ENCODE data around the gene TMEM214.

TMEM214 gene, protein sequence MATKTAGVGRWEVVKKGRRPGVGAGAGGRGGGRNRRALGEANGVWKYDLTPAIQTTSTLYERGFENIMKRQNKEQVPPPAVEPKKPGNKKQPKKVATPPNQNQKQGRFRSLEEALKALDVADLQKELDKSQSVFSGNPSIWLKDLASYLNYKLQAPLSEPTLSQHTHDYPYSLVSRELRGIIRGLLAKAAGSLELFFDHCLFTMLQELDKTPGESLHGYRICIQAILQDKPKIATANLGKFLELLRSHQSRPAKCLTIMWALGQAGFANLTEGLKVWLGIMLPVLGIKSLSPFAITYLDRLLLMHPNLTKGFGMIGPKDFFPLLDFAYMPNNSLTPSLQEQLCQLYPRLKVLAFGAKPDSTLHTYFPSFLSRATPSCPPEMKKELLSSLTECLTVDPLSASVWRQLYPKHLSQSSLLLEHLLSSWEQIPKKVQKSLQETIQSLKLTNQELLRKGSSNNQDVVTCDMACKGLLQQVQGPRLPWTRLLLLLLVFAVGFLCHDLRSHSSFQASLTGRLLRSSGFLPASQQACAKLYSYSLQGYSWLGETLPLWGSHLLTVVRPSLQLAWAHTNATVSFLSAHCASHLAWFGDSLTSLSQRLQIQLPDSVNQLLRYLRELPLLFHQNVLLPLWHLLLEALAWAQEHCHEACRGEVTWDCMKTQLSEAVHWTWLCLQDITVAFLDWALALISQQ

DNA sequence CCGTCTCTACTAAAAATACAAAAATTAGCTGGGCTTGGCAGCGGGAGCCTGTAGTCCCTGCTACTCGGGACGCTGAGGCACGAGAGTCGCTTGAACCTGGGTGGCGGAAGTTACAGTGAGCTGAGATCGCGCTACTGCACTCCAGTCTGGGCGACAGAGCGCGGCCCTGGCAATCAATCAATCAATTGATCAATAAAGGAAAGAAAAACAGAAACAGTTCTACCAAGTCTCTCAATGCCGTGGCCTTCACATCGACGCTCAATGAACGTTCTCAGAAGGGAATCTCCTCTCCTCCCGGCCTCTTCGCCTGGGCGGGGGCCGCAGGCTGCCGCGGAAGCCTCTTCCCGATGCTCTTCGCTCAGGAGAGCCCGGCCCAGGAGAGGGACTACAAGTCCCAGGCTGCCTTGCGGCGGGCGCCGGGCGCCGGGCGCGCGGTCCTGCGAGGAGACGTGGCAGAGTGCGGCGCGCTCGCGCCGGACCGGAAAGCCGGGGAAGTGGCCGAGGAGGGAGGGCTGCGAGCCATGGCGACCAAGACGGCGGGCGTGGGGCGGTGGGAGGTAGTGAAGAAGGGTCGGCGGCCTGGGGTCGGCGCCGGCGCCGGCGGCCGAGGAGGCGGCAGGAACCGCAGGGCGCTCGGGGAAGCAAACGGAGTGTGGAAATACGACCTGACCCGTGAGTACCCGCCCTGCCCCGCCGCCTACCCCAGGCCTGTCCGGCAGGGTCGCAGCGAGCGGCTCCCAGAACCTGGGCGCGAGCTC lies at the start of gene TMEM214:
Gene TMEM214, plus strand, starts transcription at position 471 of the 758 bp plus-strand sequence. Its CDS starts 51 bp downstream, at position 522.
- peak; percentile 80 to 81 for DNase-seq

DNA sequence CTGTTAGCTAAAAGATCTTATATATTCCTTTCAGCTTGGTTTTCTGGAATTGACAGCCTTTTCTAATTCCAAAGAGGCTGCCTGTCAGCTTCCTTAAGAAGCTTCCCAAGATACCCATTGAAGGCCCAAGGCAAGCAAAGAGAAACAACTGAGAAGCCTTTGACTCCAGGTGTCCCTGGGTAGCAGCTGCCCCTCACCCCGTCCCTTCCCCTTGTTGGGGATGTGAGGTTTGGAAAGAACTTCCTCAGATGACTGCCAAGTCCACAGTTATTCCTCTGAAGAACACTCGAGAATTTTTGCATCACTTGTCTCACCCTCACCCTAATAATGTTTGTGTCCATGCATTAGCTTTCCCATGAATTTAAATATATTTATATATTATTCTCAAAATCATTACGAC lies 49.0 kb upstream of the TMEM214 start:
- DNase-seq: no peak

DNA sequence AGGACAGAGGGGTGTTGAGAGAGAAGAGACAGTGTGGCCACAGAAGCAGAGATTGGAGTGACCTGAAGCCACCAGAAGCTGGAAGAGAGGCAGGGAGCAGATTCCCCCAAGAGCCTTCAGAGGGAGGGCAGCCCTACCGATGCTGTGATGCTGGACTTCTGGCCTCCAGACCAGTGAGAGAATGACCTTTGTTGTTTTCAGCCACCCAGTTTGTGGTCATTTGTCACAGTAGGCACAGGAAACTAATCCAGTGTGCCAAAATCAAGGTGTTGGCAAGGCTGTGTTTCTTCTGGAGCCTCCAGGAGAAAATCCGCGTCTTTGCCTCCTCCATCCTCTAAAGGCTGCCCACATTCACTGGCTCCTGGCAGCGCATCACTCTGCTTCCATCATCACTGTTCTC lies 47.0 kb upstream of the TMEM214 start:
- DNase-seq: no peak

DNA sequence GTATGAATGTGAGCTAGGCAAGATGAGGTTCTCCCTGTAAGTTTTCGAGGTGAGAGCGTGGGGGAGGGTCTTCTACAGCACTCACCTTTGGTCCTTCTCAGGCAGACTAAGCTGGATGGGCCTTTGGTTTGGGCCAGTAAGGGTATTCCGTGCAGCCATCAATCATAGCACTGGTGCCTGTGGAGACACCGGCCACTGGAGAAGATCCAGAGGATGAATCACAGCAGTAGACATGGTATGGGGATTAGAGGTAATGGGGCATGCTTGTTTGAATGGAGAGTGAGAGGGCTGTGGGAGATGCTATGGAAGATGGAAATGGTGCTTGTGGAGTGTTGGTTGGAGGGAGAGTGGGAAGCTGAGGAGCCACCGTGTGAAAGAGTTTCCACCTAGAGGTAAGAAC lies 46.2 kb upstream of the TMEM214 start:
- no peak for DNase-seq

DNA sequence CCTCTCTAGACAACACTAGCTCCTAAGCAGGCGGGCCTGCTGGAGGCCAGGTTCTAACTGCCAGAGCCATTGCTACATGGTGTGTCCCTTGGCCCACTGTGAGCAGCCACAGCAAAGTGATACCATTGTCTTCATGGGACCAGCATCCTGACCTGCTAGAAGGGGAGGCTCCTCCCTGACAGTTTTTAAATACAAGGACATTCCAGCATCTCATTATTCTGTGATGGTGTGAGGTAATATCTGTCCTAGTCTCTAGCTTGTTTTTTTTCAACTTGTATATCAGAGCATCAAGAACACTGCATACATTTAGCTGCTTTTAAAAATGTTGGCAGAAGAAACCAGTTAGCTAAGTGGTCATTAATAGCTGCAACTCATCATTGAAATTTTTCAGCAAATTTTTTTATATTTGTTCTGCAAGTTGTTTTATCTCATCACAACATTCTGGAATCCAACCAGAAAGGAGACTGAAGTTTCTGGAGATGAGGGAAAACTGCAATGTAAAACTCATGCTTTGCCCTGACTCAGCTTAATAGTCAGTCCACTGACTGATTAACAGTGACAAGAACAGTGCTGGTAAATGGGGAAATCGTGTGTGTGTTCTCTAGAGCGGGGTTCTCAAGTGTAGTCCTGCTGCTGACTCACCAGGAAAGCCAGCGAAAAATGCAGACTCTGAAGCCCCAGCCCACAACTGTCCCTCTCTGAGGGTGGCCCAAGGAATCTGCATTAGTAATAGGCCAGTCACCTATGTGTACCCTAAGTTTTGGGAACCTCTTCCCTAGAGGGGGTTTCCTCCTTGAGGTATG lies 44.5 kb upstream of the TMEM214 start:
- no peak for DNase-seq

DNA sequence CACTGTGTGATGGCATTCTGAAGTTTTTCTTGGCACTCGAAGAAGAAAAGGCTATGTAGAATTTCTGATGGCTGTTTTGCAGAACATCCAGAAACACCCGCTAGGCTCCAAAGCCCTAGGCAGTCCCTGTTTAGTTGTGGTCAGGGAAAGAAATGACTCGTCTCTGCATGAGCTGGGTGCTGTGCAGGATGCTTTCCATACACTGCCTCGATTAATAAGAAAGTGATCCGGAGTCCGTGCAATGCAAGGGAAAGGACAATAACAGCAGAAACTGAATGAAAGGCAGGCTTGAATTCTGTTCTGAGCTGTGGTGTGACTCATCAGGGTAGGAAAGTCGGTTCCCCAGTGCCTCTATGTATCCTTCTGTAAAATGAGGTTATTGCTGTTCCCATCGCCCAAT lies 43.6 kb upstream of the TMEM214 start:
- no peak for DNase-seq

DNA sequence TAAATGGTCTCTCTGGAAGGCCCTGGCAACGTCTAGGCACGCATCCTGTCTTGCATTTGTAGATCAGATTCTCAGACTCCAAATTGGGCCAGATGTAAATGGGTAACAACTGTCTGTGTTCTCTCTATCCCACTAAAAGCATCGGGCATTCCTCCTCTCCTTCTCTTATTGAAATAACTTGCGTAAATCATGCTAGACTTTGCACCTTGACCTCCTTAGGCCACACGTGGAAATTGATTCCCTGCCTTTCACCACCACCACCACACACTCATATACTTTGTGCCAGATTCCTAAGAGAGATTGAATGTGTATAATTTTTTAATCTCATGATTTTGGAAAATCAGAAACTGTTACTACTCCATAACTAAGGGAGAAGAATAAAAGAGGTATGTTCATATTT lies 41.0 kb upstream of the TMEM214 start:
- no peak for DNase-seq

DNA sequence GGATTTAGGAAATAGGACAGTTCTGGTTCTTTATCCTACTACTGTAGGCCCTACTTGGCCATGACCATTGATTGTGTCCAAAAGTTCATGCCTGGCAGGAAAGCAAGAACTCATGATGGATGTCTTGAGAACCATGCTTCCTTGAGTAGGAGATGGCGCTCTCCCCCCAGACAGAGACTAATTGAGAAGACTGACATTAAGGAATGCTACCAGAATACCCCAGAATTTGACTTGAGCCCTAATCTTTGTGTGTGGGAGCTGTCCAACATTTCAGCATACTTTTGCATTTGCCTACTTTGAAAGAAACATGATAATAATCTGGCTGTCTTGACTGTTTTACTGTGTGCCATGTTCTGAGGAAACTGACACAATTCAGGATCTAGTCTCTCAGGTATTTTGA lies 39.0 kb upstream of the TMEM214 start:
- no peak for DNase-seq

DNA sequence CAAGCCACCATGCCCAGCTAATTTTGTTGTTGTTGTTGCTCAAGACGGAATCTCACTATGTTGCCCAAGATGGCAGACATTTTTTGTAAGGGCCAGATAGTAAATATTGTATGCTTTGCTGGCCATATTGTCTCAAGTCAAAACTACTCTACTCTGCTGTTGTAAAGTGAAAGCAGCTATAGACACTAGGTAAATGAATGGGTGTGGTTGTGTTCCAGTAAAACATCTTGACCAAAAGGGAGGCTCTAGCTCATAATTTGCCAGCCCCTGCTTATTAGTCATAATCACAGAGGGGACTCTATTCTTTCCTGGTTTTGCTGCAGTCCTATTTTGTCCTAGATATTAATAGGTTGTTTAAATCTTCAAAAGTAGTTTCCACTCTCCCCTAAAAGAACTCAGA lies 37.8 kb upstream of the TMEM214 start:
- no peak for DNase-seq

DNA sequence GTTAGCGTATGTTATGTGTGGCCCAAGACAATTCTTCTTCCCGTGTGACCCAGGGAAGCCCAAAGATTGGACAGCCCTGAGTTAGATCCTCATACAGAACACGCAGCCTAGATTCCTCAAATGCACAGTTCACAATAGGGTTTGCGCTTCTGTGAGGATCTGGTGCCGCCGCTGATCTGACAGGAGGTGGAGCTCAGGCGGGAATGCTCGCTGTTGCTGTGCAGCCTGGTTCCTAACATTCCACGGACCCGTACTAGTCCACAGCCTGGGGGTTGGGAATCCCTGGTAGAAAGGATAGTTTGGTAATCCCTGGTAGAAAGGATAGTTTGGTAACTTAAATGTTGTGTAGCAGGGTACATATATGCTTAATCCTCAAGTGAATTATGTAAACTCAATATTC lies 35.4 kb upstream of the TMEM214 start:
- DNase-seq: no peak

DNA sequence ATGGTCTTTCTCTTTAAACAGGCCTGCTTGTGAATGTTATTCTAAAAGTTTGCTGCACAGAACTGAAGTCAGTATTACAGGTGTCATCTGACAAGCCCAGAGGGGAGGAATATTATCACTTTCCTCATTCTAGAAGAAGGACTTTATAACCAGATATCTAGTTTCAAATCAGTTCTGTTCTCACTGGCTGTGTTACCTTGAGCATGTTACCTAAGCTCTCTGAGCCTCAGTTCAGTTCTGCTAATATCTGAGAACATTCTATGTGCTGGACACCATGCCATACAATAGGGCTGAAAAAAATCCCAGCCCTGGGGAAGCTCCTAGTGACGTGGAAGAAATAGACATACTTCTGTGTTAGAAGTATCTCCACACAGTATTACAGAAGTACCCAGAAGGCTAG lies 34.4 kb upstream of the TMEM214 start:
- no peak for DNase-seq

DNA sequence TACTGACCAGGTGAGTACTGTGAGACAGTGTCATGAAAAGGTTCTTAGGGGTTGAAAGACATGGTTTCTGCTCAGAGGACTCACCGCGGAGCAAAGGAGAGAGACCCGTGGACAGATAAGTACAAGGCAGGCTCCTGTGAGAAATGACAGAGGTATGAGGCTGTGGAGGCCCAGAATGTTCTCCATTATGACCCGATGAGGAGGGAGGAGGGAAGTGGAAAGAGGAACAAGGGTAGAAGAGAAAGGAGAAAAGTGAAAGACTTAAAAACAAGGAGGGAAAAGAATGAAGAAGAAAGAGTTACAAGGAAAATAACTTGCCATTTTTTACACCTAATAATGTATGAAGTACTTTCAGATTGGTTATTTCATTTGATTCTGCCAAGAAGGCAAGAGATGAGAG lies 32.5 kb upstream of the TMEM214 start:
- no peak for DNase-seq

DNA sequence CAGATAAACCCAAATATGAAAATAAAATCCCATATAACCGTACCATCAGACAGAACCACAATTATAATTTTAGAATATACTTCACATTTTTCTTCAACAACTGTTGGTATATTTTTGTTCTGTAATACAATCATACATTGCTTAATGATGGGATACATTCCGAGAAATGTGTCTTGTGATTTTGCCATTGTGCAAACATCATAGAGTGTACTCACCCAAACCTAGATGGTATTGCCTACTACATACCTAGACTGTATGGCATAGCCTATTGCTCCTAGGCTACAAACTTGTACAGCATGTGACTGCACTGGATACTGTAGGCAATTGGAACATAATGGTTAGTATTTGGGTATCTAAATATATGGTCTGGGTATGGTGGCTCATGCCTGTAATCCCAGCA lies 31.8 kb upstream of the TMEM214 start:
- no peak for DNase-seq

DNA sequence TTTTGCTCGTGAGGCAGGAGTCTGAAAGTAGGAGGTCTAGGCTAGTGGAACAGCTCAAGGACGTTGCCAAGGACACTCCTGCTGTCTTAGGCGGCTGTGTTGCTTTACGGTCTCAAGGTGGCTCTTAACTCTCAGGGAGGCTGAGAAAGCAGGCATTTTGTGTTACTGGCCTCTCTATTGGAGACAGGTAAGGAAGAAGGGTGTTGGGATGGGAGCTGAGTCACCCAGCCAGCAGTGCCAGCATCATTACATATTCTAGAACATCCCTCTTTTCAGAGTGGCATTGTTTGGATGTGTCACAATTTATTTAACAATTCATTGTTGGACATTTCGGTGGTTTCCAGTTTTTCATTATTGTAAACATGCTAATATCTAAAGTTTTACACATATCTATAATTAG lies 30.8 kb upstream of the TMEM214 start:
- no peak for DNase-seq

DNA sequence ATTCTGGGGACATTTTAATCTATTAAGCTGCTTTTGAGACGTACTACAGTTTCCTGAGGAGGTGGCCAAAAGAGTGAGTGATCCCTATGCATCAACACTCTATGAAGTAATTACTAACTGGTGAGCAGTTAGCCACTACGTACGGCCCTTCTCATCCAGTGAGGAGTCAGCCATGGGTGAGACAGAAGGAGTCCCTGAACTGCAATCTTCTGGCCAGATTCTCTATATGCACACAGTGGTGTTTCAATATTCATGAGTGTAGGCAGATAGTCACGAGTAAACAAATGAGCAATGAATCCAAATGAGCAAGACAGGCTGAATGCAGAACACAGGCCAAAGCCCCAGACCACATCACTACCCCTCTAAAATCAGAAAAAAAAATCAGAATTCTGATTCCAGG lies 29.8 kb upstream of the TMEM214 start:
- no peak for DNase-seq

DNA sequence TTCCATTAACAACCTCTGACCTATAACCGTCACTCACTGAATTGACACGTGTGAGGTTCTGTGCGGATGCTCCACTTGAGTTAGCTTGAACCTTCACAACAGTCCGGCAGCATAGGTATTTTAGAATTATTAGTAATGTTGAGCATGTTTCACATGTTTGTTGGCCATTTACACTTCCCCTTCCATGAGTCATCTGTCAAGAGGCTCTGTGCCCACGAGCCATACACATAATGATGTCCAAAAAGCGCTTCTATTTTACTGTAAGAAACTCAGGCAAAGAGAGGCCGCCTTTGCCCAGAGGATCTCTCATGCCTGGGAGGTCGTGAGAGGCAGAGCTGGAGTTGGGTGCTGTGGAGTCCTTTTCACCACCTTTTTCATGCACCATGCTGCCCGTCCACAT lies 28.9 kb upstream of the TMEM214 start:
- DNase-seq: no peak

DNA sequence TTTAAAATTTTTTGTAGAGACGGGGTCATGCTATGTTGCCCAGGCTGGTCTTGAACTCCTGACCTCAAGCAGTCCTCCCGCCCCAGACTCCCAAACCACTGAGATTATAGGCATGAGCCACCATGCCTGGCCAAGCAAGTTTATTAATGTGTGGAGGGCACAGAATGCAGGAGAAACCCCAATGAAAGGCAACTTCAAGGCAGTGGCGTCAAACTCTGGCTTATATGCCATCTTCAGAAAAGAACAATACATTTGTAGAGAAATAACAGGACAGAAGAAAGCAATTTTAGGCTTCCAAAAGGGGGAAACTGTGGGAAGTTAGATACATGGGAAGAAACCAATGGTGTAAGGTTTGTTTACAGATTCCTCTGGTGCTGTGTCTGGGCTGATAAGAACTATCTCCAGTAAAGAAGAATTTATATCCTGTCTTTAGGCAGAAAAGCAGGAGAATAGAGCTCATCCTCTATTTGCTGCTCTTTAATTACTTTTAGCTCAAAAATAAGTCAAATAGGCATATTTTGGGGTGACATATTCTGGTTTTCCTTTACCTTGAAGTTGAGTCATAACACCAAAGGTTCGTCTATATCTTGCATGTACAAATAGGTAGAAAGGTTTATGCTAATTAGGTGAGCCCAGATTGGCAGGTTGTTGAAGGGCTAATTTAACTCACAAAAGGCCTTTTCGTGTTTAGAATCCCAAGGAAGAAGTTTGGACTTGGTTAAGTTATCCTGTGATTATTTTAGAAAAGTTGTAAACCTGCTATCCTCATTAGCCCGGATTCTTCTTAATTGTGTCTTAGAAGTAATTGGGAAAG lies 26.0 kb upstream of the TMEM214 start:
- no peak for DNase-seq

DNA sequence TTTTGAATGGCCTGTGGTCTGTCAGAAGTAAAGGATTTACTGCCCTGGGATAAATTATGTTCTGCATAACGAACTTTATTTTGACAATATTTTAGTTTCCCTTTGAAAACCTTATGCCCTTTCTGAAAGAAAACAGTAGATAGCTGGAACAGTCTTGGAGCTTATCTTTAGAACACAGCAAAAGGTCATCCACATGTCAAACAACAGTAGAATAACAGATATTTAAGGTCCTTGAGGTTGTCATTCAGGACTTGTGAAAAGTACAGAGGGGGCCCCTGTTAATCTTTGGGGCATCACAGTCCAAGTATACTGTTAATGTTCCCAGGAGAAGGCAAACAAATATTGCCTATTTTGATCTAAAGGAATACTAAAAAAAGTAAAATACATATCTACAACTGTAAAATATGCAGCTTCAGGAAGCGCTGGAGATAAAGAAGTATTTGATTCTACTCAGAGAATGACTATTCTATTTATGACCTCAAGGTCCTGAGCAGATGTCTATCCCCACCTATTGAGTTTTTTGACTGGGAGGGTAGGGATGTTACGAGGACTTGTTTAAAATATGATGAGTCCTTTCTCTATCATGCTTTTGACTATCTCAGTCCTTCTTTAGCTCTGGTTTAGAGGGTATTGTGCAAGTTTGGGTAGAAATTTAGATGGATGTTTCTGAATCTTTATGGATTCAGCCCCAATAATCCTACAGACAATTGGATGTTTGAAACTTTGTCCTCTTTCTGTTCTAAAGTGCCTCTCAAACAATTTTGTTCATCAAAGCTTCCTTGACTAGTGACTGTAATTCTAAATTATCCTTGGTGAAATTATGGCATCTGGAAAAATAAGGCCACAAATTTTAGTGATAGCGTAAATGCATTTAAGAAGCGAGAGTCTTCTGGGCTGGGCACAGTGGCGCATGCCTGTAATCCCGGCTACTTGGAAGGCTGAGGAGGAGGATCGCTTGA lies 25.1 kb upstream of the TMEM214 start:
- no peak for DNase-seq

DNA sequence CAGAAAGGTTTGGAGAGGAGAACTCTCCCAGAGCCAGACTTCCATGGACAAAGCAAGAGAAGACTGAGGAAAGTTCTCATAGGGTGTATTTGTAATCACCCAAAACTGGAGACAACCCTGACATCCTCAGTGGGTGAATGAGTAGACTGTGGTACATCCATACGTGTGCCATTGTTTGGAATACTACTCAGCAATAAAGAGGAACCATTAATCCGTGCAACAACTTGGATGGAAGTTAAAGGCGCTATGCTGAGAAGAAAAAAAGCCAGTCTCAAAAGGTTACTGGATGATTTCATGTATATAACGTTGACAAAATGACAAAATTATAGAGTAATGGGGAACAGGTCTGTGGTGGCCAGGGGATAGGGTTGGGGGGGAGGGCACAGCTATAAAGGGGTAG lies 24.1 kb upstream of the TMEM214 start:
- no peak for DNase-seq

DNA sequence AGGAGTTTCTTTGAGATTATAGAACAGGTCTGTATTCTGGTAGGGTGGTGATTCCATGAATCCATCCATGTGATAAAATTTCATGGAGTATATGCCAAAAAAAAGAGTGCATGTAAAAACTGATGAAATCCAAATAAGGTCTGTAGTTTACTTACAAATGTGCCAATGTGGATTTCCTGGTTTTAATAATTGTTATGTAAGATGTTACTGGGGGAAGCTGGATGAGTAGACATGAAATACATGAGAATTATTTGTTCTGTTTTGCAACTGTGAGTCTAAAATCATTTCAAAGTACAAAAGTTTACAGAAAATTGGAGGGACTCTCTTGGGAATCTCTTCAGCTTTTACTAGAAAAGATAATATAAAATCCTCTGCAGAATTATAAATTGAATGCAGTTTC lies 23.7 kb upstream of the TMEM214 start:
- DNase-seq: no peak

DNA sequence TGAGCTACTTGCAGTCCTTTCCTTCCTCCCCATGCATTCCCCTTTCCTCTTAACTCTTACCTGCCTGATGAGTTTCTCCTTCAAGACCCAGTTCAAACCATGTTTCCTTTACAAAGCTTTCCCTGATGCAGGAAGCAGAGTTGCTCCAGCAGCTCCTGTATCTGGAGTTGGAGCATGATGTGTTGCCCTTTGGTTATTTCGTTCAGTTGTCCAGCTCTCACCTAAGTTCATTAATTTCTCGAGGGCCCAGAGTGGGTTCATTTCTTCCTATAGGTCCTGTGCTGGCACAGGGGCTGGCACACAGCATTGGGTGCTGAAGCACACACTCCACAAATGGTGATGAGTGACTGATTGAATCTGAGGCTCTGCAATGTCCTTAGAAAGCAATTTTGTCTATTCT lies 23.0 kb upstream of the TMEM214 start:
- no peak for DNase-seq

All from CD4-positive, alpha-beta T cell treated with Interleukin-1 beta for 1 hour (primary cell).